HK-2 (cell line): ENCODE data around the gene C8A.

Experiments
- DNase-seq: peaks from one replicate; pipeline ENCODE4 v3.0.0-alpha.2; 2018; ENCODE audit not compliant: unreplicated experiment

The C8A gene

GRCh38 chr1:56854521-56855099 is at the start of gene C8A:
Gene C8A (plus strand): TSS chr1:56854797. CDS start chr1:56854902, 105 bp downstream.
- no peak for DNase-seq

- no peak for DNase-seq
Measured at GRCh38 chr1:56806804-56807203, 47.8 kb upstream of the C8A start.

GRCh38 chr1:56808410-56808809 is 46.2 kb upstream of the C8A start:
- no peak for DNase-seq

DNA sequence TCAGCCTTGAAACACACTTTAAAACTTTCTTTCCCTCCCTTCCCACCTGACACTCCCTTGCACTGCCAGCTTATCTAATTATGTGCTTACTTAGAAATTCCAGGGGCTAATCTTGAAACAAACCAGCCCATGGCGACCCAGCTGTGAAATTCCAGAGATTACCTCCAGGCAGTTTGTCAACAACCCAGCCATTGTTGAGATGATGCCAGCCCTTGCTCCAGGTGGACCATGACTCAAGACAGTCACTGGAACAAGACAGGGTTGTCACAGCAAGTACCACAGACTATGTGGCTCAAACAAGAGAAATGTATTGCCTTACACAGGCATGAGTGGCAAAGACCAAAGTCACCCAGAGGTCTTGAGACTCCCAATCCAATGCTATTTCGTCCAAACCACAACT is 43.3 kb upstream of the C8A start:
- no peak for DNase-seq

DNA sequence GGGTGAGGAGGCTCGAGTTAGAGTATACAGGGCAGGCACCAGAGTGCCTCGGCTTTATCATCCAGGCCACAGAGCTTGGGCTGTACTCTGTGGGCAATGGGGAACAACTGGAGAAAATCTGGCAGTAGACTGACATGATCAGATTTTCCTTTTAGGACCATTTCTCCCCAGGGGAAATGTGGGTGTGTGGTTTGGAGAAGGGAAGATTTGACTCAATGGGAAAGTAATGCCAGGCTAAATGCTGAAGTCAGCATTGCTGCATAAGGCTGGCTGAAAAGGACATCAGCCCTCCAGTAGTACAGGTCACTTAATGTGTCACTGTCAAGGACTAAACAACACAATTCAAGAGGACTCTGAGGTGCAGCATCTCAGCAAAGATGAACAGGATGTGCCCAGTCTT is 40.4 kb upstream of the C8A start:
- no peak for DNase-seq

- DNase-seq = no peak
Measured at GRCh38 chr1:56816264-56816663, 38.3 kb upstream of the C8A start.

GRCh38 chr1:56816909-56817308 is 37.7 kb upstream of the C8A start:
- no peak for DNase-seq

DNA sequence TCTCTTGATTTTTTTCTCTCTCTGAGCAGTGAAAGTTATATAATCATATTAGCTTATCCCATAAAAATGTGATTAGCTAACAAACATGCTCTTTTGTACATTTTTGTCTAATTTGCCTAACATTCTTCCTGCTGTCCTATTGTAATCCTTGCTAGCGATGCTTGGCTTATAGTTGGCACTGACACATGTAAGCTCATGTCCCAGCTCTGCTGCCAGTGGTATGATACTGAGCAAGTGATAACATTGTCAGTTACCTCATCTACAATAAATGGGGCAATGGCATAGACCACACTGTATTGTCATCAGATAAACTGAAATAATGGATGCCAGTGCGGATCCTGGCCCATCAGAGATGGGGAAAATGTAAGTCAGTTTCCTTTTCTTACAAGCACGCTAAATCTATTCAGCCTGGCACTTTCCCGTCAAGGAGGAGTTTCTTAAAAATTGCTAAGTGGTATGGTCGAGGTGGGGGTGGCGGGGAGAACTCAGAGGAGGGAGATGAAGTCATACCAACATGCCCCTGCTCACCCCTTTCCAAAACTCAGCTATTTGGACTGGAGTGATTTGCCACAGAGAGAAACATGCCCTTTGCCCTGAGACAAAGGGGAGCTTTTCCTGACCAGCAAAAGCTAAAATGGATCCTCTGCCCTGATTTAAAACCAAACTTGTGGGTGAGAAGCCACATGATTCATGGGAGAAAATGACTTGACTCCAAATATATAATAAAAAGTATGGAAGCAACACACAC is 36.7 kb upstream of the C8A start:
- DNase-seq = no peak

- no peak for DNase-seq
Measured at GRCh38 chr1:56819387-56819899, 35.2 kb upstream of the C8A start, which contains the start of gene FYB2. Gene FYB2 (minus strand): TSS chr1:56819404. CDS start chr1:56819290, 114 bp downstream.

DNA sequence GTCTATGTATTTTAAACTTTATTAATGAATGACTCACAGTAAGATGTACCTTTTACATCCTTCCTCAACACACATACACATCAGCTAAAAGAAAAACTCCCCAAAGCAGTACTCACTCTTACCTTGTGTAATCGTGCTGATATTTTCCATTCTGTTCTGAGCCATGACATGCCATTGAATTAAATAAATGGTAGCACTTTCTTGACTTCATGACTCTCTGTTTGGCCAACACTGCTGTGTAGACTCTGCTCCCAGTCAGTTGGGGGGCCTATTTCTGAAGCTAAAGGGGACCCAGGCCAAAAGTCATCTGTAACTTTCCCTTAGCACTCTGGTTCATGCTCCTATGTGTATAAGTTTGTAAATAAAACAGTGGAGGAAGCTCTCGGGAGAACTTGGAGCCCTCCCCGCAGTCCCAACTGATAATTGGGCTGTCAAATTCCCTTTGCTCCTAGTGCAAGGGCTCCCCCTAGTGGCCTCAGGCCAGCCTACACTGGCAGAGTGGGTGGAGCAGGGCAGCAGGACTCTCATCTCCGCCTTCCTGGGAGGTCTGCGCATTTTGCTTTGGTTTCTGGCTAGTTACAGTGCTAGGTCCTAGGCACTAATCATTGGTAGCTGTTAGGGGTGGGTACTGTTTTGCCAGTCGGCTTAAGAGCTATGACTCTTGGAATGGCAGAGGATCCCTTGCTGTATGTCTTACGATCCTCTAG is 33.7 kb upstream of the C8A start:
- peak; percentile 78 for DNase-seq

DNA sequence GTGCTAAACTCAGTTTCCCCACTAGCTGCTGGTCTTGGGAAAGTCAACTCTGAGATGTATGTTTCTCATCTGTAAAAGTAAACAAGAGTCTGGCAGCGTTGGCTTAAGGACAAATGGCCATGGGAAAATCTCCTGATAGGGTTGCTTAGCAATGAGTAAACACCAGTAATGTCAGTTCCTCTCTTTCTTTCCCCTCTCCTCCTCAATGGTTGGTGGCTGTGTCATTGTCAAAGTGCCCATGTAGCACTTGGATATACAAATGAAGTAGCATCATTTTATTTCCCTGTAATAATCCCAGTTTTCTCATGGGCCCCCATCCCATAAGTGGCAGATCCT is 33.2 kb upstream of the C8A start:
- no peak for DNase-seq

DNA sequence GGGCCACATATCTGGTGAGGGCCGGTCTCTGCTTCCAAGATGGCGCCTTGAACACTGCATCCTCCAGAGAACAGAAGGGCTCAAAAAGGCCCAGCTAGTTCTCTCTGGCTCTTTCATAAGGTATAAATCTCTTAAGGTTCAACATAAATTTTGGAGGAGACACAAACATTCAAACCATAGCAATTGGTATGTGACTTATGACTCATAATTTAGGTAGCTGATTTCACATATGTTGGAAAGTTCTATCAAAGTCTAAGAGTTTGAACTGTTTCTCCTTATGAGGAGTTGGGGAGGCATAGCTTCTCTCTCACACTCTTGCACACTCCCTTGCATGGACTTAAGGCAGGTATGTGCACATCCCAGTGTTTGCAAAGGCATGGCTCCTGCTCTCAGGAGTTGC is 30.3 kb upstream of the C8A start:
- no peak for DNase-seq

GRCh38 chr1:56824938-56825337 is 29.7 kb upstream of the C8A start:
- no peak for DNase-seq

- DNase-seq = no peak
Measured at GRCh38 chr1:56825436-56825835, 29.2 kb upstream of the C8A start.

- no peak for DNase-seq
Measured at GRCh38 chr1:56827711-56828110, 26.9 kb upstream of the C8A start.

- DNase-seq = no peak
Measured at GRCh38 chr1:56830052-56830451, 24.5 kb upstream of the C8A start.

GRCh38 chr1:56831871-56832693 is 22.5 kb upstream of the C8A start:
- DNase-seq = peak; percentile 55

- DNase-seq = no peak
Measured at GRCh38 chr1:56833088-56833487, 21.5 kb upstream of the C8A start.

DNA sequence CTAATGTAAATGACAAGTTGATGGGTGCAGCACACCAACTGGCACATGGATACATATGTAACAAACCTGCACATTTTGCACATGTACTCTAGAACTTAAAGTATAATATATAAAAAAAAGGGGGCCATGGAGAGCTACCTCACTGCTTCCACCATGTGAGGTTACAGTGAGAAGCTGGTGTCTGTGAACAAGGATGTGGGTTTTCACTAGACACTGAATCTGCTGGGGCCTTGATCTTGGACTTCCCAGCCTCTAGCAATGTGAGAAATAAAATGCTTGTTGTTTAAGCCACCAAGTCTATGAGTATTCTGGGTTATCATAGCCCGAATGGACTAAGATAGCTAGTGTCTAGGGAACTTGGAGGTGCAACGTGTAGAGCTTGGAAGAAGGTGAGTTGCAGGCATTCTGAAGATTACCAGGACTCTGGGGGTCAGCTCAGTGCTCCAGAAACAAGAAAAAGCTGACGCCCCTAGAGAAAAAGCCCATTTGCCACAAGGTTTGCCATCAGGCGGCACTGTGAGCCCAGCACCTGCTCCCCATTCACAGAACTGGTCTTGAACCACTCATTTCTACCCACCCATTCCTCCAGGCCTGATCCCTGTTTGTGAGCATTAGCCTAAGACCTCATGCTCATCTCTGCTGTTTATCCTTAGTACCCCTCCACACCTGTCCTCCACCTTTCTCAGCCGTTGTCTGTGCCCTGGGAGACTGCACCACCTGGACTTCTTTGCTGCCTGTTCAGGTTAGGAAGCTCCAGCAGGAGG is 20.3 kb upstream of the C8A start:
- DNase-seq = no peak

GRCh38 chr1:56835657-56836056 is 18.9 kb upstream of the C8A start:
- DNase-seq = no peak

GRCh38 chr1:56836359-56836758 is 18.2 kb upstream of the C8A start:
- no peak for DNase-seq
